ENCODE data around the gene LHX1. TPM values are rescaled to one million over a fixed set of nuclear protein-coding genes. Genes with fewer than 3 reads are reported as not detected.

Gene LHX1
- total and polyA plus RNA-seq, 9 of the 15 experiments (the other 6 are each of a cell fraction or from before 2014, with no cell fraction given), result 0.05 to 0.64 (median 0.07) TPM; not detected in 6

DNA sequence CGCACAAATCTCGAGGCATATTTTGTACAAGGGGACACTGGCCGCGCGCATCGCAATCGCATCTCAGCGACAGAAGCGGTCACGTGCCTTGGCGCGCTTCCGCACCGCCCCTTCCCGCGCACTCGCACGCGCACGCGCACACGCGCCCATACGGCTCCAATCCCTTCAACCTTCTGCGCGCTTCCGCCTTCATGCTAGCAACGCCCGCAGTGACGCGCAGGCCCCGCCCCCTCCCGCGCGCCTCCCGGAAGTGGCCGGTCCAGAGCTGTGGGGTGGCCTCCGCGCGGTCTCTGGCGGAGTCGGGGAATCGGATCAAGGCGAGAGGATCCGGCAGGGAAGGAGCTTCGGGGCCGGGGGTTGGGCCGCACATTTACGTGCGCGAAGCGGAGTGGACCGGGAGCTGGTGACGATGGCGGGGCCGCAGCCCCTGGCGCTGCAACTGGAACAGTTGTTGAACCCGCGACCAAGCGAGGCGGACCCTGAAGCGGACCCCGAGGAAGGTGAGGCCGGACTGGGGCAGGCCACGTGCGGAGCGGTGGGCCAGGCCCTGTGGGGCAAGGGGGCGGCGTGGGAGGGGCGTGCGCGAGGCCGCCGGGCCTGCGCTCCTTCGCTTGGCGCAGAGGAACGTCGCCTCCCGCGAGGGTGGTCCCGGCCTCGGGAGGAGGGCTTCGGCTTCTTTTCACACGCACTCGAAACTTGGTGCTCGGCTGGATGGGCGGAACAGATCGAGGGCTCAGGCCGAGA, 11.6 kb downstream of the LHX1 start, which contains the start of gene AATF (continued):
- TF ChIP-seq, protein P1, sequence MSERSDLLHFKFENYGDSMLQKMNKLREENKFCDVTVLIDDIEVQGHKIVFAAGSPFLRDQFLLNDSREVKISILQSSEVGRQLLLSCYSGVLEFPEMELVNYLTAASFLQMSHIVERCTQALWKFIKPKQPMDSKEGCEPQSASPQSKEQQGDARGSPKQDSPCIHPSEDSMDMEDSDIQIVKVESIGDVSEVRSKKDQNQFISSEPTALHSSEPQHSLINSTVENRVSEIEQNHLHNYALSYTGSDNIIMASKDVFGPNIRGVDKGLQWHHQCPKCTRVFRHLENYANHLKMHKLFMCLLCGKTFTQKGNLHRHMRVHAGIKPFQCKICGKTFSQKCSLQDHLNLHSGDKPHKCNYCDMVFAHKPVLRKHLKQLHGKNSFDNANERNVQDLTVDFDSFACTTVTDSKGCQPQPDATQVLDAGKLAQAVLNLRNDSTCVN (CRISPR knock-in tag; IDR thresholded peaks at IDR 0.05), result no peak
- TF ChIP-seq, protein P2, sequence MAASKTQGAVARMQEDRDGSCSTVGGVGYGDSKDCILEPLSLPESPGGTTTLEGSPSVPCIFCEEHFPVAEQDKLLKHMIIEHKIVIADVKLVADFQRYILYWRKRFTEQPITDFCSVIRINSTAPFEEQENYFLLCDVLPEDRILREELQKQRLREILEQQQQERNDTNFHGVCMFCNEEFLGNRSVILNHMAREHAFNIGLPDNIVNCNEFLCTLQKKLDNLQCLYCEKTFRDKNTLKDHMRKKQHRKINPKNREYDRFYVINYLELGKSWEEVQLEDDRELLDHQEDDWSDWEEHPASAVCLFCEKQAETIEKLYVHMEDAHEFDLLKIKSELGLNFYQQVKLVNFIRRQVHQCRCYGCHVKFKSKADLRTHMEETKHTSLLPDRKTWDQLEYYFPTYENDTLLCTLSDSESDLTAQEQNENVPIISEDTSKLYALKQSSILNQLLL (CRISPR knock-in tag; IDR thresholded peaks at IDR 0.05; ENCODE audit: borderline replicate concordance), result no peak
- TF ChIP-seq ZNF316 (IDR thresholded peaks at IDR 0.05) (no peak), KHSRP (IDR thresholded peaks at IDR 0.05) (no peak), MXI1 (IDR thresholded peaks at IDR 0.05; ENCODE audit: low read depth, low read length) (no peak; the same call in 1 of the 2 replicates), SREBF2 (CRISPR knock-in tag; IDR thresholded peaks at IDR 0.05) (no peak), HNRNPUL1 (IDR thresholded peaks at IDR 0.05; ENCODE audit: low read length) (no peak), BMI1 (IDR thresholded peaks at IDR 0.05; ENCODE audit: low read length) (no peak), ZNF165 (CRISPR knock-in tag; IDR thresholded peaks at IDR 0.05; ENCODE audit: borderline replicate concordance) (no peak), FUS (optimal IDR thresholded peaks at IDR 0.05; ENCODE audit: low read depth, low read length) (no peak), FOSL1 (tag; conservative IDR thresholded peaks at IDR 0.05) (no peak; the same call in none of the 2 replicates), ZKSCAN1 (IDR thresholded peaks at IDR 0.05; ENCODE audit: low read depth, low read length) (no peak; the same call in 1 of the 2 replicates), FOXM1 (IDR thresholded peaks at IDR 0.05; ENCODE audit: low read depth) (no peak), FOXM1 (CRISPR knock-in tag; IDR thresholded peaks at IDR 0.05; ENCODE audit: low read depth) (no peak), ZNF444 (CRISPR knock-in tag; IDR thresholded peaks at IDR 0.05) (no peak), NEUROD1 (IDR thresholded peaks at IDR 0.05; ENCODE audit: borderline replicate concordance, low read depth, low read length, partially characterized antibody) (peak; percentile 16)
- TF ChIP-seq, protein P3, sequence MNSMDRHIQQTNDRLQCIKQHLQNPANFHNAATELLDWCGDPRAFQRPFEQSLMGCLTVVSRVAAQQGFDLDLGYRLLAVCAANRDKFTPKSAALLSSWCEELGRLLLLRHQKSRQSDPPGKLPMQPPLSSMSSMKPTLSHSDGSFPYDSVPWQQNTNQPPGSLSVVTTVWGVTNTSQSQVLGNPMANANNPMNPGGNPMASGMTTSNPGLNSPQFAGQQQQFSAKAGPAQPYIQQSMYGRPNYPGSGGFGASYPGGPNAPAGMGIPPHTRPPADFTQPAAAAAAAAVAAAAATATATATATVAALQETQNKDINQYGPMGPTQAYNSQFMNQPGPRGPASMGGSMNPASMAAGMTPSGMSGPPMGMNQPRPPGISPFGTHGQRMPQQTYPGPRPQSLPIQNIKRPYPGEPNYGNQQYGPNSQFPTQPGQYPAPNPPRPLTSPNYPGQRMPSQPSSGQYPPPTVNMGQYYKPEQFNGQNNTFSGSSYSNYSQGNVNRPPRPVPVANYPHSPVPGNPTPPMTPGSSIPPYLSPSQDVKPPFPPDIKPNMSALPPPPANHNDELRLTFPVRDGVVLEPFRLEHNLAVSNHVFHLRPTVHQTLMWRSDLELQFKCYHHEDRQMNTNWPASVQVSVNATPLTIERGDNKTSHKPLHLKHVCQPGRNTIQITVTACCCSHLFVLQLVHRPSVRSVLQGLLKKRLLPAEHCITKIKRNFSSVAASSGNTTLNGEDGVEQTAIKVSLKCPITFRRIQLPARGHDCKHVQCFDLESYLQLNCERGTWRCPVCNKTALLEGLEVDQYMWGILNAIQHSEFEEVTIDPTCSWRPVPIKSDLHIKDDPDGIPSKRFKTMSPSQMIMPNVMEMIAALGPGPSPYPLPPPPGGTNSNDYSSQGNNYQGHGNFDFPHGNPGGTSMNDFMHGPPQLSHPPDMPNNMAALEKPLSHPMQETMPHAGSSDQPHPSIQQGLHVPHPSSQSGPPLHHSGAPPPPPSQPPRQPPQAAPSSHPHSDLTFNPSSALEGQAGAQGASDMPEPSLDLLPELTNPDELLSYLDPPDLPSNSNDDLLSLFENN (IDR thresholded peaks at IDR 0.05; ENCODE audit: low read depth in 2 of 2, low read length in 2 of 2), result no peak
- TF ChIP-seq, protein P4, sequence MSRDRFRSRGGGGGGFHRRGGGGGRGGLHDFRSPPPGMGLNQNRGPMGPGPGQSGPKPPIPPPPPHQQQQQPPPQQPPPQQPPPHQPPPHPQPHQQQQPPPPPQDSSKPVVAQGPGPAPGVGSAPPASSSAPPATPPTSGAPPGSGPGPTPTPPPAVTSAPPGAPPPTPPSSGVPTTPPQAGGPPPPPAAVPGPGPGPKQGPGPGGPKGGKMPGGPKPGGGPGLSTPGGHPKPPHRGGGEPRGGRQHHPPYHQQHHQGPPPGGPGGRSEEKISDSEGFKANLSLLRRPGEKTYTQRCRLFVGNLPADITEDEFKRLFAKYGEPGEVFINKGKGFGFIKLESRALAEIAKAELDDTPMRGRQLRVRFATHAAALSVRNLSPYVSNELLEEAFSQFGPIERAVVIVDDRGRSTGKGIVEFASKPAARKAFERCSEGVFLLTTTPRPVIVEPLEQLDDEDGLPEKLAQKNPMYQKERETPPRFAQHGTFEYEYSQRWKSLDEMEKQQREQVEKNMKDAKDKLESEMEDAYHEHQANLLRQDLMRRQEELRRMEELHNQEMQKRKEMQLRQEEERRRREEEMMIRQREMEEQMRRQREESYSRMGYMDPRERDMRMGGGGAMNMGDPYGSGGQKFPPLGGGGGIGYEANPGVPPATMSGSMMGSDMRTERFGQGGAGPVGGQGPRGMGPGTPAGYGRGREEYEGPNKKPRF (IDR thresholded peaks at IDR 0.05; ENCODE audit: low read depth, low read length), result no peak
- TF ChIP-seq, protein P5, sequence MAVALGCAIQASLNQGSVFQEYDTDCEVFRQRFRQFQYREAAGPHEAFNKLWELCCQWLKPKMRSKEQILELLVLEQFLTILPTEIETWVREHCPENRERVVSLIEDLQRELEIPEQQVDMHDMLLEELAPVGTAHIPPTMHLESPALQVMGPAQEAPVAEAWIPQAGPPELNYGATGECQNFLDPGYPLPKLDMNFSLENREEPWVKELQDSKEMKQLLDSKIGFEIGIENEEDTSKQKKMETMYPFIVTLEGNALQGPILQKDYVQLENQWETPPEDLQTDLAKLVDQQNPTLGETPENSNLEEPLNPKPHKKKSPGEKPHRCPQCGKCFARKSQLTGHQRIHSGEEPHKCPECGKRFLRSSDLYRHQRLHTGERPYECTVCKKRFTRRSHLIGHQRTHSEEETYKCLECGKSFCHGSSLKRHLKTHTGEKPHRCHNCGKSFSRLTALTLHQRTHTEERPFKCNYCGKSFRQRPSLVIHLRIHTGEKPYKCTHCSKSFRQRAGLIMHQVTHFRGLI (CRISPR knock-in tag; IDR thresholded peaks at IDR 0.05), result no peak
